Measurements from ENCODE around the gene AP4E1. TPM values are rescaled to one million over a fixed set of nuclear protein-coding genes. Genes with fewer than 3 reads are reported as not detected.

The AP4E1 gene
- polyA plus RNA-seq, 1 donor (not counting 4 experiments of a cell fraction or from before 2014, with no cell fraction given): 7.9 TPM

DNA sequence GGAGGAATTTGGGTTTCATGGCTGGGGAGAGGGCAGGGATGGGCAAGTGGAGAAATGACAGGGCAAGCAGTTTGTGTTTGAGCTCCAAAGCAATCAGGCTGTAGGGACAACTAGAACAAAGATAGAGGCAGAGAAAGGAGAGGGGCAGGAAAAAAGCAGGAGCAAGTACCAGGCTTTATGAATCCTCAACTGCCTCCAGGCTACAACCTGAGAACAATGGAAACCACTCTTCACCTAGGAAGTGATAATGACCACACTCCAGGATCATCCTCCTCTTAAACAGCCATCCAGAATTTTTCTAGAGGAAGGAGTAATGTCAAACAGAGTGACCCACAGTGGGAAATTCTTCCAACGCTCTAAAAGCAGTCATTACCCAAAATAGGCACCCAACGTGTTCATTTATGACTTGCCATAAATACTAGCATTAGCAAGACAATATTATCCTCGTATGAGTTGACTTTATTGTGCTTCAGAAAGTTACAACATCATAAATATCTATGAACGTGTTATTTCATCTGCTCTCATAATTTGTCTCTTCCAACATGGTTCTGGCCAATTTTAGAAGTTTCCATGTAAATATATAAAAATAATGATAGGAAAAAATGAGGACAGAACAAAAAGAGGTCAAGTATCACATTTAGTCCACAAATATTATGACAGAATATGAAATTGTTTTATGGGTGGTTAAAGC, 135.7 kb downstream of the AP4E1 start:
- Histone ChIP-seq H3K27ac (ENCODE audit: control insufficient read depth, insufficient read depth, low read length) (no peak overlapping the region), H3K79me2 (ENCODE audit: control insufficient read depth, insufficient read depth, low read length) (no peaks in the 10 kb centered on the region), H4K20me1 (ENCODE audit: control insufficient read depth, extremely low read depth, insufficient read depth, low read length) (no peaks in the 10 kb centered on the region), H3K9me1 (ENCODE audit: control insufficient read depth, extremely low read depth, insufficient read depth, low read length) (no peaks in the 10 kb centered on the region), H3K9ac (ENCODE audit: control insufficient read depth, extremely low read depth, insufficient read depth, low read length) (no peak overlapping the region), H3K36me3 (ENCODE audit: control insufficient read depth in 2 of 2, extremely low read depth in 1 of 2, insufficient read depth in 2 of 2, low read length in 2 of 2) (no peaks in the 10 kb centered on the region), H3K4me3 (ENCODE audit: control insufficient read depth in 2 of 3, extremely low read depth in 1 of 3, insufficient read depth in 2 of 3, low read depth in 1 of 3, low read length in 3 of 3) (no peak overlapping the region), H3K27me3 (ENCODE audit: control insufficient read depth, extremely low read depth, insufficient read depth, low read length) (no peaks in the 10 kb centered on the region), H3K4me2 (ENCODE audit: control insufficient read depth, extremely low read depth, insufficient read depth, low read depth, low read length) (no peak overlapping the region), H2AFZ (ENCODE audit: control insufficient read depth, low read length) (no peak overlapping the region), H3K9me3 (ENCODE audit: control insufficient read depth, low read depth, low read length) (no peaks in the 10 kb centered on the region), H3K4me1 (ENCODE audit: control insufficient read depth, extremely low read depth, insufficient read depth, low read length) (no peaks in the 10 kb centered on the region)
- no peak for FAIRE-seq
- dilution Hi-C loops (cut with MboI; ENCODE audit: extremely low pct_ligation_motif_present, low sequenced_read_pairs): no loop called here
- TF ChIP-seq, protein P1, sequence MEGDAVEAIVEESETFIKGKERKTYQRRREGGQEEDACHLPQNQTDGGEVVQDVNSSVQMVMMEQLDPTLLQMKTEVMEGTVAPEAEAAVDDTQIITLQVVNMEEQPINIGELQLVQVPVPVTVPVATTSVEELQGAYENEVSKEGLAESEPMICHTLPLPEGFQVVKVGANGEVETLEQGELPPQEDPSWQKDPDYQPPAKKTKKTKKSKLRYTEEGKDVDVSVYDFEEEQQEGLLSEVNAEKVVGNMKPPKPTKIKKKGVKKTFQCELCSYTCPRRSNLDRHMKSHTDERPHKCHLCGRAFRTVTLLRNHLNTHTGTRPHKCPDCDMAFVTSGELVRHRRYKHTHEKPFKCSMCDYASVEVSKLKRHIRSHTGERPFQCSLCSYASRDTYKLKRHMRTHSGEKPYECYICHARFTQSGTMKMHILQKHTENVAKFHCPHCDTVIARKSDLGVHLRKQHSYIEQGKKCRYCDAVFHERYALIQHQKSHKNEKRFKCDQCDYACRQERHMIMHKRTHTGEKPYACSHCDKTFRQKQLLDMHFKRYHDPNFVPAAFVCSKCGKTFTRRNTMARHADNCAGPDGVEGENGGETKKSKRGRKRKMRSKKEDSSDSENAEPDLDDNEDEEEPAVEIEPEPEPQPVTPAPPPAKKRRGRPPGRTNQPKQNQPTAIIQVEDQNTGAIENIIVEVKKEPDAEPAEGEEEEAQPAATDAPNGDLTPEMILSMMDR (optimal IDR thresholded peaks at IDR 0.05 in 1 of 3, IDR thresholded peaks at IDR 0.05 in 1 of 3, conservative IDR thresholded peaks at IDR 0.05 in 1 of 3; ENCODE audit: extremely low read depth in 1 of 3, insufficient read depth in 2 of 3, low read length in 3 of 3): no peak
- no peak for TF ChIP-seq EZH2 (IDR thresholded peaks at IDR 0.05; ENCODE audit: low read length)
- no peak for DNase-seq (ENCODE audit: low read depth, low spot score)

DNA sequence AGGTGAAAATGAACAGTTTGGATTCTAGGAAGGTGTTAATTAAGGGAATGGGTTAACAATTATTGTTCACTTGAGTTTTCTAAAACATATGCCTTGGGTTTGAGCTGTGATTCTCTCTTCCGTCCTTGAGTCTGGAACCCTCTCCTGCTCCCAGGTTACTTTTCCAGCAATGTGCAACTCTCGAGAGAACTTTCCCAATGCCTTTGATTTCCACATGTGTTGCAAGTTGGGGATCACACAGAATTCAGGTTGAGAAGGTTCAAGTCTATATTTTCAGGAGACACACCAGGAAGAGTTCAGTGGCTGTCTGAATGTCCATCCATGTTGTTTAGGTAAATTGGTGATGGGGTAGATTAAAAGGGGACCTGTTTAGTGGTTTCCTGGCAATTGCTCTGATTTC, 137.5 kb downstream of the AP4E1 start:
- no peaks in the 10 kb centered on the region for H3K79me2 ChIP-seq (ENCODE audit: control insufficient read depth, insufficient read depth, low read length)
- no peak overlapping the region for H3K27ac ChIP-seq (ENCODE audit: control insufficient read depth, insufficient read depth, low read length)
- TF ChIP-seq, protein P1 (optimal IDR thresholded peaks at IDR 0.05 in 1 of 3, IDR thresholded peaks at IDR 0.05 in 1 of 3, conservative IDR thresholded peaks at IDR 0.05 in 1 of 3; ENCODE audit: extremely low read depth in 1 of 3, insufficient read depth in 2 of 3, low read length in 3 of 3): no peak
- TF ChIP-seq EZH2 (IDR thresholded peaks at IDR 0.05; ENCODE audit: low read length): no peak
- H3K9ac ChIP-seq (ENCODE audit: control insufficient read depth, extremely low read depth, insufficient read depth, low read length): no peak overlapping the region
- no peaks in the 10 kb centered on the region for H3K27me3 ChIP-seq (ENCODE audit: control insufficient read depth, extremely low read depth, insufficient read depth, low read length)
- no peaks in the 10 kb centered on the region for H3K4me1 ChIP-seq (ENCODE audit: control insufficient read depth, extremely low read depth, insufficient read depth, low read length)
- no peak for FAIRE-seq
- no peak for DNase-seq (ENCODE audit: low read depth, low spot score)
- no peaks in the 10 kb centered on the region for H4K20me1 ChIP-seq (ENCODE audit: control insufficient read depth, extremely low read depth, insufficient read depth, low read length)
- no peaks in the 10 kb centered on the region for H3K9me1 ChIP-seq (ENCODE audit: control insufficient read depth, extremely low read depth, insufficient read depth, low read length)
- no peaks in the 10 kb centered on the region for H3K36me3 ChIP-seq (ENCODE audit: control insufficient read depth in 2 of 2, extremely low read depth in 1 of 2, insufficient read depth in 2 of 2, low read length in 2 of 2)
- no peak overlapping the region for H3K4me2 ChIP-seq (ENCODE audit: control insufficient read depth, extremely low read depth, insufficient read depth, low read depth, low read length)
- H3K9me3 ChIP-seq (ENCODE audit: control insufficient read depth, low read depth, low read length): no peaks in the 10 kb centered on the region
- H3K4me3 ChIP-seq (ENCODE audit: control insufficient read depth in 2 of 3, extremely low read depth in 1 of 3, insufficient read depth in 2 of 3, low read depth in 1 of 3, low read length in 3 of 3): no peak overlapping the region
- H2AFZ ChIP-seq (ENCODE audit: control insufficient read depth, low read length): no peak overlapping the region
- dilution Hi-C loops (cut with MboI; ENCODE audit: extremely low pct_ligation_motif_present, low sequenced_read_pairs): no loop called here

Data from keratinocyte (primary cell).